H1 (cell line): Measurements from ENCODE around the gene CEACAM5. TPM values are rescaled to one million over a fixed set of nuclear protein-coding genes. Genes with fewer than 3 reads are reported as not detected.

Experiments
- CTCF ChIA-PET: fragments of 300-600 bp; sonication (Branson Sonifier 250); formaldehyde crosslinking; loops from one replicate; lab custom pipeline; 2021; ENCODE audit not compliant: partially characterized antibody; lab: Charles Lee
- POLR2A ChIA-PET: fragments of 300-600 bp; sonication (Branson Sonifier 250); formaldehyde crosslinking; loops from one replicate; lab custom pipeline; 2021; ENCODE audit warnings: inconsistent platforms; ENCODE audit not compliant: partially characterized antibody; lab: Charles Lee
- DNase-seq, 2 experiments: peaks; one replicate each; pipeline versions ENCODE4 v3.0.0 to v3.0.0-alpha.2; 2010 to 2022; ENCODE audit warnings: low spot score in 2 of 2, low read depth in 1 of 2, mixed read lengths in 1 of 2
- FAIRE-seq: peaks from 2 replicates; lab custom pipeline; 2011; peaks lifted over from hg19 to GRCh38; lab: Jason Lieb, UNC
- H2AFZ ChIP-seq: 2 replicates; pipeline ENCODE4 v1.8.1; 2012; ENCODE audit warnings: low read length, inconsistent platforms
- H2AK5ac ChIP-seq: 2 replicates; pipeline ENCODE4 v1.6.1; 2013; ENCODE audit warnings: low read depth, low read length
- H2BK120ac ChIP-seq: replicated peaks from 2 replicates; pipeline ENCODE3; 2013; ENCODE audit warnings: low read depth, low read length, inconsistent platforms
- H2BK12ac ChIP-seq: 2 replicates; pipeline ENCODE4 v1.6.1; 2013; ENCODE audit warnings: low read depth, low read length
- H2BK15ac ChIP-seq: 2 replicates; pipeline ENCODE4 v1.6.1; 2013; ENCODE audit warnings: low read length
- H2BK20ac ChIP-seq: 2 replicates; pipeline ENCODE4 v1.6.1; 2013; ENCODE audit warnings: low read length
- H2BK5ac ChIP-seq: 2 replicates; pipeline ENCODE4 v1.6.1; 2013; ENCODE audit warnings: low read depth, low read length
- H3K14ac ChIP-seq: 2 replicates; pipeline ENCODE4 v1.6.1; 2013; ENCODE audit warnings: inconsistent platforms; ENCODE audit not compliant: insufficient read length
- H3K18ac ChIP-seq: 2 replicates; pipeline ENCODE4 v1.6.1; 2013; ENCODE audit warnings: low read length; ENCODE audit errors: extremely low read depth
- H3K23ac ChIP-seq: 2 replicates; pipeline ENCODE4 v1.6.1; 2013; ENCODE audit warnings: inconsistent platforms; ENCODE audit not compliant: insufficient read length
- H3K23me2 ChIP-seq: 2 replicates; pipeline ENCODE4 v1.6.1; 2013; ENCODE audit warnings: low read depth, low read length
- H3K27ac ChIP-seq: 2 replicates; pipeline ENCODE4 v1.6.1; 2011; ENCODE audit warnings: low read depth, low read length, inconsistent platforms
- H3K27me3 ChIP-seq, 4 experiments: replicated peaks in 1 of 4; 1 replicate in 1 of 4; 2 replicates in 3 of 4; pipeline versions ENCODE4 v1.6.1 to v1.8.1; 2011 to 2013; ENCODE audit warnings: low read length in 3 of 4, mild to moderate bottlenecking in 3 of 4, inconsistent platforms in 2 of 4, mixed read lengths in 2 of 4, moderate library complexity in 1 of 4; ENCODE audit not compliant: control insufficient read depth in 3 of 4, insufficient read depth in 3 of 4; ENCODE audit errors: extremely low read depth in 1 of 4
- H3K36me3 ChIP-seq, 4 experiments: 2 replicates each; pipeline versions ENCODE4 v1.6.1 to v1.8.1; 2011 to 2013; ENCODE audit warnings: mild to moderate bottlenecking in 4 of 4, low read length in 3 of 4, moderate library complexity in 2 of 4, control low read depth in 1 of 4, inconsistent platforms in 1 of 4; ENCODE audit not compliant: insufficient read depth in 4 of 4, control insufficient read depth in 2 of 4
- H3K4ac ChIP-seq: replicated peaks from 2 replicates; pipeline ENCODE3; 2013; ENCODE audit warnings: low read length, low read depth, mixed read lengths, inconsistent platforms; ENCODE audit not compliant: insufficient read length
- H3K4me1 ChIP-seq, 4 experiments: replicated peaks in 1 of 4; 1 replicate in 1 of 4; 2 replicates in 3 of 4; pipeline versions ENCODE4 v1.6.1 to v1.8.1; 2011 to 2013; ENCODE audit warnings: low read length in 3 of 4, inconsistent platforms in 2 of 4, mixed read lengths in 1 of 4; ENCODE audit not compliant: insufficient read depth in 4 of 4, control insufficient read depth in 3 of 4
- H3K4me2 ChIP-seq, 2 experiments: 2 replicates each; pipeline versions ENCODE4 v1.6.1 to v1.8.1; 2011 to 2013; ENCODE audit warnings: low read depth in 2 of 2, low read length in 2 of 2, control low read depth in 1 of 2, inconsistent platforms in 1 of 2, mild to moderate bottlenecking in 1 of 2; ENCODE audit not compliant: insufficient read depth in 1 of 2
- H3K4me3 ChIP-seq, 4 experiments: fragments of 200-600, 300-600 bp in 1 of 4; sonication (generic), shearing (Covaris generic), sonication (Bioruptor Twin) in 1 of 4; 2 replicates each; pipeline versions ENCODE4 v1.5.1 to v1.8.1; 2011 to 2016; ENCODE audit warnings: low read length in 4 of 4, low read depth in 3 of 4, control low read depth in 2 of 4, inconsistent platforms in 2 of 4, mild to moderate bottlenecking in 2 of 4, mixed read lengths in 1 of 4, moderate library complexity in 1 of 4; ENCODE audit not compliant: insufficient read depth in 2 of 4; ENCODE audit errors: extremely low read depth in 1 of 4
- H3K56ac ChIP-seq: replicated peaks from 2 replicates; pipeline ENCODE3; 2013; ENCODE audit warnings: low read depth, mild to moderate bottlenecking, mixed read lengths, low read length, inconsistent platforms; ENCODE audit not compliant: insufficient read length
- H3K79me1 ChIP-seq: 2 replicates; pipeline ENCODE4 v1.6.1; 2013; ENCODE audit warnings: low read depth, low read length, control low read depth
- H3K79me2 ChIP-seq, 2 experiments: 2 replicates each; pipeline versions ENCODE4 v1.6.1 to v1.8.1; 2012 to 2013; ENCODE audit warnings: low read length in 2 of 2, mild to moderate bottlenecking in 2 of 2, inconsistent platforms in 1 of 2; ENCODE audit not compliant: insufficient read depth in 2 of 2, control insufficient read depth in 1 of 2
- H3K9ac ChIP-seq, 4 experiments: replicated peaks in 1 of 4; 1 replicate in 1 of 4; 2 replicates in 3 of 4; pipeline versions ENCODE4 v1.6.1 to v1.8.1; 2011 to 2013; ENCODE audit warnings: low read depth in 3 of 4, low read length in 3 of 4, control low read depth in 2 of 4, mild to moderate bottlenecking in 2 of 4, moderate library complexity in 2 of 4, inconsistent platforms in 1 of 4; ENCODE audit errors: extremely low read depth in 1 of 4
- H3K9me3 ChIP-seq, 2 experiments: 2 replicates each; pipeline versions ENCODE4 v1.6.1 to v1.8.1; 2012 to 2013; ENCODE audit warnings: mild to moderate bottlenecking in 2 of 2, moderate library complexity in 2 of 2, control low read depth in 1 of 2, inconsistent platforms in 1 of 2, low read depth in 1 of 2, low read length in 1 of 2, mixed read lengths in 1 of 2; ENCODE audit not compliant: insufficient read depth in 2 of 2
- H4K20me1 ChIP-seq, 2 experiments: replicated peaks in 1 of 2; 2 replicates each; pipeline versions ENCODE3 to v1.8.1; 2011 to 2013; ENCODE audit warnings: inconsistent platforms in 2 of 2, low read length in 2 of 2, mild to moderate bottlenecking in 1 of 2; ENCODE audit not compliant: insufficient read depth in 2 of 2, control insufficient read depth in 1 of 2
- H4K5ac ChIP-seq: 2 replicates; pipeline ENCODE4 v1.6.1; 2013; ENCODE audit warnings: low read length, low read depth, mixed read lengths, inconsistent platforms; ENCODE audit not compliant: insufficient read length
- H4K8ac ChIP-seq: 2 replicates; pipeline ENCODE4 v1.8.0; 2013; ENCODE audit warnings: mild to moderate bottlenecking, moderate library complexity, low read length, inconsistent platforms; ENCODE audit not compliant: insufficient read depth; ENCODE audit errors: extremely low read depth
- H4K91ac ChIP-seq: replicated peaks from 2 replicates; pipeline ENCODE3; 2013; ENCODE audit warnings: low read length, mixed read lengths, inconsistent platforms; ENCODE audit not compliant: insufficient read length
- CREB1 ChIP-seq: IDR thresholded peaks from 2 replicates; pipeline ENCODE4 v1.6.1; 2012; ENCODE audit warnings: inconsistent platforms
- KDM5A ChIP-seq: fragments of 200-600 bp; IDR thresholded peaks from 2 replicates; pipeline ENCODE4 v1.7.1; 2012; ENCODE audit warnings: mild to moderate bottlenecking, low read length, inconsistent platforms, mixed read lengths
- RXRA ChIP-seq: IDR thresholded peaks from 2 replicates; pipeline ENCODE4 v1.6.1; 2011; ENCODE audit warnings: low read depth, mild to moderate bottlenecking, low read length, moderate library complexity; ENCODE audit not compliant: insufficient read depth
- SP2 ChIP-seq: IDR thresholded peaks from 2 replicates; pipeline ENCODE4 v1.6.1; 2012; ENCODE audit warnings: mild to moderate bottlenecking, low read length, inconsistent platforms
- TBP ChIP-seq: IDR thresholded peaks from 2 replicates; pipeline ENCODE4 v1.6.1; 2011; ENCODE audit warnings: low read depth, low read length, improper control_type of control experiment
- WGBS, 2 experiments: shearing (Covaris generic) in 1 of 2; methylation state at CpG; one replicate each; pipeline versions ENCODE4 v1.1.6 to v1.1.7; 2013 to 2015; ENCODE audit warnings: low lambda C conversion rate in 2 of 2, mixed read lengths in 2 of 2, inconsistent platforms in 1 of 2, low coverage in 1 of 2, missing lambda C conversion rate in 1 of 2; ENCODE audit not compliant: insufficient replicate concordance in 2 of 2, insufficient coverage in 1 of 2, insufficient read length in 1 of 2; ENCODE audit errors: extremely low coverage in 1 of 2, missing lambda C conversion rate in 1 of 2; 5-methylcytosine and 5-hydroxymethylcytosine counted together
- polyA plus RNA-seq, 7 experiments: library from polyadenylated mRNA; depleted of rRNA in 3 of 7; stranded (reverse) in 5 of 7; unstranded in 2 of 7; fragments of >200 nt in 5 of 7; fragments of 200-250 nt in 2 of 7; gene quantifications; 1 replicate in 5 of 7; 2 replicates in 1 of 7; 4 replicates in 1 of 7; pipeline versions ENCODE4 v1.2.1 to v1.2.3, GENCODE V29; 2011 to 2013; ENCODE audit warnings: missing spikeins in 2 of 7, mixed read lengths in 2 of 7
- total RNA-seq: library from RNA; stranded (reverse); fragmentation: NEBNext Ultra II Directional; extraction: Animal tissue kit (Norgen Biotek cat#: 25700); gene quantifications from 2 replicates; pipeline ENCODE4 v1.2.1, GENCODE V29; 2021

The CEACAM5 gene
- total and polyA plus RNA-seq, 2 of the 8 experiments (the other 6 are each of a cell fraction or from before 2014, with no cell fraction given): not detected

GRCh38 chr19:41666075-41666474 is 42.4 kb upstream of the CEACAM5 start:
- H2BK120ac ChIP-seq: no peak overlapping the region
- H3K79me1 ChIP-seq: no peaks in the 10 kb centered on the region
- H3K4me1 ChIP-seq: no peaks in the 10 kb centered on the region
- H2AK5ac ChIP-seq: no peak overlapping the region
- H3K4me3 ChIP-seq: no peak overlapping the region
- no peaks in the 10 kb centered on the region for H3K27me3 ChIP-seq
- H3K9ac ChIP-seq: no peak overlapping the region
- no peak overlapping the region for H3K4me2 ChIP-seq
- H4K8ac ChIP-seq: no peak overlapping the region
- H3K4ac ChIP-seq: no peak overlapping the region
- no peak overlapping the region for H2BK12ac ChIP-seq
- ChIA-PET CTCF (no interaction called here), POLR2A (no interaction called here)
- H3K9me3 ChIP-seq: peaks cover 58 to 68% of the 10 kb centered on the region in 2 experiments
- H3K79me2 ChIP-seq: no peaks in the 10 kb centered on the region
- H3K27ac ChIP-seq: no peak overlapping the region
- no peaks in the 10 kb centered on the region for H3K36me3 ChIP-seq
- H4K91ac ChIP-seq: no peak overlapping the region
- no peak overlapping the region for H3K14ac ChIP-seq
- H3K23me2 ChIP-seq: no peaks in the 10 kb centered on the region
- no peak for DNase-seq
- no peak overlapping the region for H2AFZ ChIP-seq
- H3K18ac ChIP-seq: no peak overlapping the region
- no peak overlapping the region for H3K23ac ChIP-seq
- no peak overlapping the region for H3K56ac ChIP-seq
- no peak overlapping the region for H2BK15ac ChIP-seq
- H2BK20ac ChIP-seq: no peak overlapping the region
- H4K5ac ChIP-seq: no peak overlapping the region
- no peak for FAIRE-seq
- no peaks in the 10 kb centered on the region for H4K20me1 ChIP-seq
- no peak for TF ChIP-seq SP2
- no peak for TF ChIP-seq RXRA
- no peak for TF ChIP-seq TBP
- TF ChIP-seq CREB1: no peak
- peak; percentile 31; the same call in 1 of the 2 replicates for TF ChIP-seq KDM5A
- 50% methylated on average over 2 of the region's 2 CpGs; no CpG with 5 or more reads in 1 of the 2 experiments for WGBS, 2 experiments
- no peak overlapping the region for H2BK5ac ChIP-seq
